Uterus (tissue), 2 donors: Measurements from ENCODE around the gene SYT9.

Source experiments
- POLR2A ChIP-seq, 2 donors: fragments of 450-650 bp; IDR thresholded peaks; one replicate each; pipeline ENCODE4 v1.6.1; 2016; ENCODE audit warnings: antibody characterized with exemption in 2 of 2, mild to moderate bottlenecking in 1 of 2, moderate library complexity in 1 of 2
- TF ChIP-seq, protein P1 (sequence below), 4 experiments: fragments of 200-600 bp in 2 of 4; fragments of 450-650 bp in 2 of 4; sonication (generic) in 2 of 4; IDR thresholded peaks; one replicate each; pipeline ENCODE4 v1.5.1; 2016 to 2019; ENCODE audit warnings: antibody characterized with exemption in 4 of 4, mild to moderate bottlenecking in 2 of 4, moderate library complexity in 1 of 4

DNA sequence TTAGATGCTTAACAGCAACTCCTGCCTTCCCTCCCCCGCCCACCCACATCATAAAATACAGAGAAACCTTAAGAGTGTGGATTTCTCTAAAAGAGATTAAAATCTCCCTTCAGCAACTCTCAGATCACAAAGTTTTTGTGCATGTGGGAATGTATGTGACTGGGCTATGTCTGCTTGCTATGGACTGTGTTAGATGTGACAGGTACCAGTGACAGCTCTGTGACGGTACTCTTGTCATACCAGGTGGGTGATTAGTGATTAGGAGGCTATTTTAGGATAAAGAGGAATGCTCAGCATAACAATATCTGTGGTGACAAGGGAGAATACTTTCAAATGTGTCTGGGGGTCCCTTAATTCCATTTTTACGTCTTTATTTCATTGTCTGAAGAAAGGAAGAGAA, 60.2 kb downstream of the SYT9 start:
- TF ChIP-seq, protein P1, sequence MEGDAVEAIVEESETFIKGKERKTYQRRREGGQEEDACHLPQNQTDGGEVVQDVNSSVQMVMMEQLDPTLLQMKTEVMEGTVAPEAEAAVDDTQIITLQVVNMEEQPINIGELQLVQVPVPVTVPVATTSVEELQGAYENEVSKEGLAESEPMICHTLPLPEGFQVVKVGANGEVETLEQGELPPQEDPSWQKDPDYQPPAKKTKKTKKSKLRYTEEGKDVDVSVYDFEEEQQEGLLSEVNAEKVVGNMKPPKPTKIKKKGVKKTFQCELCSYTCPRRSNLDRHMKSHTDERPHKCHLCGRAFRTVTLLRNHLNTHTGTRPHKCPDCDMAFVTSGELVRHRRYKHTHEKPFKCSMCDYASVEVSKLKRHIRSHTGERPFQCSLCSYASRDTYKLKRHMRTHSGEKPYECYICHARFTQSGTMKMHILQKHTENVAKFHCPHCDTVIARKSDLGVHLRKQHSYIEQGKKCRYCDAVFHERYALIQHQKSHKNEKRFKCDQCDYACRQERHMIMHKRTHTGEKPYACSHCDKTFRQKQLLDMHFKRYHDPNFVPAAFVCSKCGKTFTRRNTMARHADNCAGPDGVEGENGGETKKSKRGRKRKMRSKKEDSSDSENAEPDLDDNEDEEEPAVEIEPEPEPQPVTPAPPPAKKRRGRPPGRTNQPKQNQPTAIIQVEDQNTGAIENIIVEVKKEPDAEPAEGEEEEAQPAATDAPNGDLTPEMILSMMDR (IDR thresholded peaks at IDR 0.05), result no peak
- no peak for TF ChIP-seq POLR2A (IDR thresholded peaks at IDR 0.05)
